Calu3 (cell line): Measurements from ENCODE around the gene DNMBP. TPM values are rescaled to one million over a fixed set of nuclear protein-coding genes. Genes with fewer than 3 reads are reported as not detected.

Source experiments
- BruUV-seq: library from RNA; stranded (reverse); fragments of 400-500 nt; replicated peaks from 2 replicates; lab custom pipeline; 2021; lab: Mats Ljungman, UMichigan
- CTCF ChIA-PET: fragments of 300-600 bp; sonication (Branson Sonifier 250); formaldehyde crosslinking; loops from one replicate; lab custom pipeline; 2022; ENCODE audit warnings: antibody characterized with exemption; lab: Charles Lee
- DNase-seq: peaks from one replicate; pipeline ENCODE4 v3.0.0; 2022
- H3K27ac Mint-ChIP-seq: one replicate; pipeline ENCODE4 v1.8.0; 2022; ENCODE audit warnings: mixed read lengths; ENCODE audit not compliant: unreplicated experiment
- H3K27me3 Mint-ChIP-seq: one replicate; pipeline ENCODE4 v1.8.0; 2022; ENCODE audit warnings: mixed read lengths; ENCODE audit not compliant: unreplicated experiment
- H3K36me3 Mint-ChIP-seq: one replicate; pipeline ENCODE4 v1.8.0; 2022; ENCODE audit warnings: mild to moderate bottlenecking, moderate library complexity, mixed read lengths; ENCODE audit not compliant: insufficient read depth, unreplicated experiment
- H3K4me1 Mint-ChIP-seq: one replicate; pipeline ENCODE4 v1.8.0; 2022; ENCODE audit warnings: mild to moderate bottlenecking, low read depth, mixed read lengths; ENCODE audit not compliant: unreplicated experiment
- H3K4me3 Mint-ChIP-seq: one replicate; pipeline ENCODE4 v1.8.0; 2022; ENCODE audit warnings: mild to moderate bottlenecking, low read depth, moderate library complexity, mixed read lengths; ENCODE audit not compliant: unreplicated experiment
- H3K9me3 Mint-ChIP-seq: one replicate; pipeline ENCODE4 v1.8.0; 2022; ENCODE audit warnings: low read depth, mixed read lengths; ENCODE audit not compliant: unreplicated experiment
- CTCF ChIP-seq: fragments of 200-600 bp; IDR thresholded peaks from one replicate; pipeline ENCODE4 v1.8.0; 2022; ENCODE audit warnings: antibody characterized with exemption; ENCODE audit not compliant: unreplicated experiment
- intact Hi-C: fragments of 100-400 bp; cut with micrococcal nuclease; formaldehyde crosslinking; loops from one replicate; pipeline ENCODE4 v1.10.0; 2022; ENCODE audit not compliant: unreplicated experiment
- total RNA-seq: library from RNA; stranded (reverse); gene quantifications from 2 replicates; pipeline ENCODE4 v1.2.3, GENCODE V29; 2022

The DNMBP gene
- total RNA-seq, 1 experiment from 2014 or later, result 17.6 TPM

GRCh38 chr10:99849536-99849935, 160.2 kb downstream of the DNMBP start:
- CTCF ChIA-PET, result no interaction called here
- no peaks in the 10 kb centered on the region for H3K4me1 Mint-ChIP-seq
- no peak overlapping the region for H3K4me3 Mint-ChIP-seq
- TF ChIP-seq CTCF, result no peak
- H3K27ac Mint-ChIP-seq, result no peak overlapping the region
- no peaks in the 10 kb centered on the region for H3K9me3 Mint-ChIP-seq
- no peaks in the 10 kb centered on the region for H3K27me3 Mint-ChIP-seq
- H3K36me3 Mint-ChIP-seq, result no peaks in the 10 kb centered on the region
- no peak for DNase-seq
- no TSS peak for BruUV-seq
- intact Hi-C loops, result no loop called here

- Mint-ChIP-seq H3K4me3 (no peak overlapping the region), H3K4me1 (no peaks in the 10 kb centered on the region)
These were observed 160.7 kb downstream of the DNMBP start for GRCh38 chr10:99849057-99849456.

GRCh38 chr10:99845837-99846382, 163.8 kb downstream of the DNMBP start:
- H3K4me1 Mint-ChIP-seq, result no peaks in the 10 kb centered on the region
- intact Hi-C loops, result loop anchor here (1.0 kb wide), 1 partner anchor 200 kb away; no protein-coding TSS in a partner anchor
- TF ChIP-seq CTCF, result peak; percentile 71
- no peaks in the 10 kb centered on the region for H3K36me3 Mint-ChIP-seq
- H3K4me3 Mint-ChIP-seq, result no peak overlapping the region
- CTCF ChIA-PET, result interaction anchor here (0.9 to 2.1 kb wide), 11 partner anchors 13 to 236 kb away, joined by 3 to 12 read pairs (median 5); partner anchors contain the start of genes CPN1, CUTC and DNMBP
- H3K27ac Mint-ChIP-seq, result no peak overlapping the region
- H3K27me3 Mint-ChIP-seq, result no peaks in the 10 kb centered on the region
- H3K9me3 Mint-ChIP-seq, result no peaks in the 10 kb centered on the region
- BruUV-seq, result no TSS peak
- peak; percentile 53 for DNase-seq

More at GRCh38 chr10:99849057-99849456, 160.7 kb downstream of the DNMBP start:
- Mint-ChIP-seq H3K27me3 (no peaks in the 10 kb centered on the region), H3K9me3 (no peaks in the 10 kb centered on the region), H3K27ac (no peak overlapping the region), H3K36me3 (no peaks in the 10 kb centered on the region)
- no peak for TF ChIP-seq CTCF
- DNase-seq, result no peak
- intact Hi-C loops, result no loop called here
- BruUV-seq, result no TSS peak
- CTCF ChIA-PET, result no interaction called here

GRCh38 chr10:99844433-99844955, 165.3 kb downstream of the DNMBP start:
- Mint-ChIP-seq H3K9me3 (no peaks in the 10 kb centered on the region), H3K4me1 (no peaks in the 10 kb centered on the region), H3K27ac (no peak overlapping the region), H3K27me3 (no peaks in the 10 kb centered on the region), H3K4me3 (no peak overlapping the region), H3K36me3 (no peaks in the 10 kb centered on the region)
- intact Hi-C loops, result no loop called here
- no peak for TF ChIP-seq CTCF
- DNase-seq, result no peak
- BruUV-seq, result no TSS peak
- CTCF ChIA-PET, result no interaction called here
